Measurements from ENCODE around the gene CHN1.

The CHN1 gene

DNA sequence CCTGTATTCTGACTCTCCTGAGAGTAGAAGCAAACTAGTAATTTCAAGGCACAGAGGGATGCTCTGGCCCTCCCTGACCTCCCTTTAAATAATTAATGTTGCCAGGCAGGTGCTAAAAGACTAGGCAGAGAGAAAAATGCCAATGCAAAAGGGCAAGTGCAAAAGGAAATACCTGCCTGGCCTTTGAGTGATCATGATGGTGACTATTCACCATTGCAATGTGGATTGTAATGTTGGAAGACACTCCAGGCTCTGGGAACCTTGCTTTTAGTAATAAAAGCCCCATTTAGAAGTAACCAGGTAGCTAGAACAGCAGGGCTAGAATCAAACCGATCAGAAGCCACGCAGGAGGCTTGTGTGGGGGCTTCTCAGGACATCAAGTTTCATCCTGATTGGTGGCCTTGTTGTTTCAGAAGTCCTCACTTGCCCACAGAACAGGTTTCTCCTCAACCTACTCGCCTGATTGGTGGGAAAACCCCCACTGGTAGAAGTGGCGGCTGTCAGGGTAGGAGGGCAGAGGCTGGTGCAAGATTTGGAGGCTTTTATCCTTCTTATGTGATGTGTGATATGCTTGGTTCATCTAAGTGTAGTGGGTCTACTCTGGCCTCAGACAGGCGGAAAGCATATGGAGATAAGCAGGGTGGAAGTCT, 224.9 kb downstream of the CHN1 start:
- no peak for DNase-seq

- no peak for DNase-seq
Measured at GRCh38 chr2:174779361-174779928, 225.7 kb downstream of the CHN1 start.

DNA sequence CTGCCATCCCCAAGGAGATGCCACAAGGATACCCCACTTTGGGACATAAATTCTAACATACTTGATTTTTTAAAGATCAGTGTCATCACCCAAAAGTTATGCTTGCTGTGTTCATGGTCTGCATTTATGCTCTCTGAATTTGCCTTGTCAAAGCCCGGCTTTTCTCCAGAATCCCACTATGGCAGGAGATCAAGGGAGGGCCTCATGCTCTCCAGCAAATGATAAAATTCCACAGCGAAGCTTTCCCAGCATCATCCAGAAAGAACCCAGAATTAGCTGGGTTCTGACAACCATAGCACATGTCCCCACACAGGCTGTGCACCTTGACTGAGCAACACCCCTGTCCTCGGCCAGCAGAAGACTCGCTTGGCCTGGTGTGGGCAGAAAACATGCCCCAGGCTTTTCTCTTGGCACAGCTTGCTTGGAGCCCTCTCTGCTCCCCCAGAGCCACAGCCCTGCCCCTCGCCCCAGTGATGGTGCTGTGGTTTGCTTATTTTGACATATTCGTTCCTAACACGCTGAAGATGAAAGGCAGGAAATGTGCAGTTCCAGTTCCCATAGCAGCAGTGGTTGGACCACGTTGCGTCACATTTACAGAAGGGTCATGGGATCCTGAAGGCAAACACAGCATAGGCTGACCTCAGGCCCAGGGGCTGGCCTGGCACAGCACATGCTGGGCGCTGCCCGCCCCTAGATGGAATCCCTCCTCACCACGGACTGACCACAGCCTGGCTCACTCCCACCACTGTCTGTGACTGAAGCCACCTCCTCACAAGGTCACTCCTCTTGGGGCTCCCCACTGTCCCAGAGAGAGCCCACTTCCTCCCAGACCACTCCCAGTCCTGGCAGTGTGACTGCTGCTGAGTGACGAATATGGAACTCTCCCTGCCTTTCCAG, 226.8 kb downstream of the CHN1 start:
- DNase-seq = peak in 3 of 4 experiments; percentile 5 to 25 (median 22)

DNA sequence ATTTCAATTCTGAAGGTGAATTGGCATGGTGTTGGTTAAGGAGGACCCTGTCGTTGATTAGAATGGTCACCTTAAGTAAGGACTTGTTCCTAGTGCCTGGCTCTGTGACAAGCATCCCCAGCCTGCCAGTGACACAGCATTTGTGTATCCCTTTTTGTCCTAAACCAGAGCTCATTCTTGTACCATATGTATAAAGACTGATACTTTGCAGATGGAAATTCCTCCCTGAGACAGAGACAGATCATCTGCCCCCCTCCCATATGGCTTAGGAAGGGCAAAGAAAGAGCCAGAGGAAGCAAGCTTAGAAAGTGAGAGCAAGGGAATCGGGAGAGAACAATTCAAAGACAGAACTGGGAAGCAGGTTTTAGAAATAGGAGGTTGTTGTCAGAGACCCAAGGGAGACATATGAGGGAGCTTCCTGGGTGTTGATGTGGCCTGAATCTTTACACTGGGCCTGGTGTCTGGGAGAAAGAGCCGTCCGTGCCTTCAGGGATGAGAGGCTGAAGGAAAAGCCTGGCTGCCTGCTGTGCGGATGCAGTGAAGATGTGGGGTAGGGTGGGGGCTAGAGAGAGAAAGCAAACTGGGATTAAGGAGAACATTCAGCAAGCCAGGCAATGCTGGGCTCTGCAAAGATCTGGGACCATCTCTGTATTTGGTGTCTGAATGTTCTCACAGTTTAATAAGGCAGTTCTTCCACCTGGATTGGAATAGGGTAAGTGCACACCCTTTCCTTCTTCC, 227.7 kb downstream of the CHN1 start:
- DNase-seq = no peak

DNA sequence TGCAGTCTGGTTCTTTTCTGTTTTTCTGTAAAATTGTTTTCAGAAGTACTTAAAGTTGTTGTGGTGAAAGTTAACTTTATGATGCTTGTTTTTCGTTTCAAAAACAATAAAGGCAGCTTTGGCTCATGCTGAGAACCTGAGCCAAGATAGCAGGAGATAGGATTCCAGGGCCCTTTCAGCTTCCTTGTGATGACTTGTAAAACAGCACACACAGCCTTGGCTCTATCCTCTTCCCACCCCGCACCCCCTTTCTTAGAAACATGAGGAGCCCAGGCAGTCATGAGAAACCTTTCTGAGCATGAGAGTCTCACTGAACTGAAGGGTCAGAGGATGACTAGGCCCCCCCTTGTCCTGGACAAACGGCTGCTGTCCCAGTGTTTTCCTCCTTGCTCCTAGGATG, 228.5 kb downstream of the CHN1 start:
- no peak for DNase-seq

GRCh38 chr2:174776223-174776622, 229.0 kb downstream of the CHN1 start:
- DNase-seq = no peak

- DNase-seq = no peak
Measured at GRCh38 chr2:174775571-174775980, 229.6 kb downstream of the CHN1 start.

DNA sequence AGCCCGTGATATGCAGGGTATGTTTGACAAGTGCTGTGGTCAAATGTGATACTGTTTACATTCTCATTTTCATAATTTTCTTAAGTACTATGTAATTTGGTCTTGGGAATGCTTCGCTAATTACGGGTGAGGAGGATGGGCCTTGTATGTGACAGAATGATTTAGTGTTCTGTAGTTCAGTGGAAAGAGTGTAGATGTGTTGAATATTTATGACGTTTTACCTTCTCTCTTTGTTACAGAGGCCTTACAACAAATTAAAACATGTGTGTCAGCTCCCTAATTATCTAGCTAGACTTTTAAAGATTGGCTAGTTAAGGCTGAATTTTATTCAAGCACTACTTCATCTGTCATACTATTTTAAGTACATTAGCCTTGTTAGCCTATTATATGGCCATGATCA, 230.3 kb downstream of the CHN1 start:
- DNase-seq = no peak

GRCh38 chr2:174773215-174773614, 232.0 kb downstream of the CHN1 start:
- no peak for DNase-seq

DNA sequence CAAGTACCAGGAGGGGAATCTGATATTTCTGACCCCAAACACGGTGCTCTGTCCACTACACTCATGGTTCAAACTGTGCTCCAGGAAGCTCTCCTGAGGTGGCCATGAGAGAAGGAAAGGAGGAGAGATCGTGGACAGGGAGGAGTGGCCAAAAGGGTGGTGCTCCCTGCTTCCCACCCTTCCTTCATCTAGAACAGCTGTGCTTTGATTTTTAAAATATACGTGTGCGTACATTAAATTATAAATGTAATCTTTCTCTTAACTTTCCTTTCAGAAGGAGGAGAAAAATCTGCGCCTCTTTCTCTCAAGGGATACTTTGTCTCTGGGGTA, 232.7 kb downstream of the CHN1 start:
- no peak for DNase-seq

DNA sequence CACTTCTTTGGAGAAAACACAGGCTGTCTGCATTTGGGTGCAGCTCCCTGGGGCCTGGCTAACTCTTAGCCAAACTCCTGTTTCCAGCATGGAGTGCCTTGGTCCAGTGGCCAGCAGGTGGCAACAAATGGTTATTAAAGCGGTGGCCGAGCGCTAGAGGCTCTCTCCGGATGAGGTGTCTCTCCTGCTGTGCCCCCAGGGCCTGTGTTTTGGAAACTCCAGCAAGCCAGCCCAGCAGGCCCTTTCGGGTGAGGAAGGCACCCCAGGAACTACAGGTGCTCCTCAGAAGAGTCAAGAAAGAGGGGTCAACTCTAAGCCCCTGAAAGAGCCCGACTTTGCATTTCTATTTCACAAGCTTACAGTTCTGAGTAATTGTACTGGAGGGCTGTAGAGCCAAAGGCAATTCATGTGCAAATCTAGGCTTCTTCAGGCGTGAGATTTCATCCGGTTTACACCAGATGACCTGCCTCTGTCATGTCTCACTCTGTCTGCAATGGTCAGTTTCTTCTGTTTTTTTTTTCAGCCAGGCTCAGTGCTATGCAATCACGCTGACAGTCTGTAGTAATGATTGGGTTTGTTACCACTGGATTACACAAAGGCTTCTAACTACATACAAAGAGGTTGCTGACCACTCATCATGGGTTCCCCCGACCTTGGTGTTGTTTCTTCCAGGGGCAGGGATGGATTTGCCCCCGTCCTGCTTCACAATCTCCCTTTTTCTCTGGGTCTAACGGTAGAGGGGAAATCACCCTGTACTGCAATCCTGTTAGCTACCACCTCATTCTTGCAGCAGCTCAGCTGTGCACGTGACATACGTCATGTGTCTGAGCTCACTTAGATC, 233.3 kb downstream of the CHN1 start:
- DNase-seq = no peak

DNA sequence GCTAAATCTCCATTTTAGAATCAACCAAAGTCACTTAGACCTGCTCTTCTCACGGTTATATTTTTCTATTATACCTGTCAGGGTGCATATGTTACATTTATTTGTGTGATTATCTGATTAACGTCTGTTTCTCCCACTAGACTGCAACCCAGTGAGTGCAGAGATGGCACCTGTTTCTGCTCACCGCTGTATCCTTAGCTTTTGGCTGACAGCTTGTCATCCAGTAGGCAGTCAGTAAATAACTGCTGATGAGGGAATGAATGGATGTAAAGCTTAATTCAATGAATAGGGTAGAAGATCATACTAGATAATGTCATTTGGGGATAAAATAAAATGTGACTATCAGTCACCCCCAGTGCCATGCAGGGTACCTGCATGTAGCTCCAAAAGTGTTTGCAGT, 234.0 kb downstream of the CHN1 start:
- DNase-seq = no peak

DNA sequence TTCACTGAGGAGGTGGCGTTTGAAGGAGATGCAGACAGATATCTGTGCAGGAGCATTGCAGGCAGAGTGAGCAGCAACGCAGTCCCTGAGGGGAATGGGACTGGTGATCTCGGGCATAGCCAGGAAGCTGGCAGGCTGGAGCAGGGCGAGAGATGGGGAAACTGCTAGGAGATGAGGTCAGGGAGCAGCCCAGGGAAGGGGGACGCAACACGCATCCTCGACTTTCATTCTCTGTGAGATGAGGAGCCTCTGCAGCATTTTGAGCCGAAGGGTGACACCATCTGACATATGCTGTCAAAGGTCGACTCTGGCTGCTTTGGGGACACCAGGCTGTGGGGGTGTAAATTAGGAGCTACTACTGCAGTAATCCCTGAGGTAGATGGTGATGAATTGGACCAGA, 236.6 kb downstream of the CHN1 start:
- no peak for DNase-seq

DNA sequence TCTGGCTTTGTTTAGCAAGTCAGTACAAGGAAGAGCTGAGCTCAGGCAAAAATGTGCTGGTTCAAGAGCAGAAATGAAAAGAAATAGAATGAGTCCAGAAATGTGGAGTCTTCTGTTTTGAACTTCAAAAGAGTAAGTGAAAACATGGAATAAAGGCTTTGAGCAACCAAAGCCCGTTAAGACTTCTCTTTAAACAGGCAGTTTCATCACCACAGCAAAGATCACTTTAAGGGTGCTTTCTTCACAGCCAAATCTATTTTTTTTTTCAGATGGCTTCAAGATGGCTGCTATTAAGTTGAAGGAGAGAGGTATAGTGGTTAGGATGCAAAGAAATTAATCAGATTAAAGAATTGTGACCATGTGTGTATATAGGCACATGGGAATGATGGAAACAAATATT, 238.9 kb downstream of the CHN1 start:
- no peak for DNase-seq

GRCh38 chr2:174765576-174765975, 239.6 kb downstream of the CHN1 start:
- DNase-seq = no peak

DNA sequence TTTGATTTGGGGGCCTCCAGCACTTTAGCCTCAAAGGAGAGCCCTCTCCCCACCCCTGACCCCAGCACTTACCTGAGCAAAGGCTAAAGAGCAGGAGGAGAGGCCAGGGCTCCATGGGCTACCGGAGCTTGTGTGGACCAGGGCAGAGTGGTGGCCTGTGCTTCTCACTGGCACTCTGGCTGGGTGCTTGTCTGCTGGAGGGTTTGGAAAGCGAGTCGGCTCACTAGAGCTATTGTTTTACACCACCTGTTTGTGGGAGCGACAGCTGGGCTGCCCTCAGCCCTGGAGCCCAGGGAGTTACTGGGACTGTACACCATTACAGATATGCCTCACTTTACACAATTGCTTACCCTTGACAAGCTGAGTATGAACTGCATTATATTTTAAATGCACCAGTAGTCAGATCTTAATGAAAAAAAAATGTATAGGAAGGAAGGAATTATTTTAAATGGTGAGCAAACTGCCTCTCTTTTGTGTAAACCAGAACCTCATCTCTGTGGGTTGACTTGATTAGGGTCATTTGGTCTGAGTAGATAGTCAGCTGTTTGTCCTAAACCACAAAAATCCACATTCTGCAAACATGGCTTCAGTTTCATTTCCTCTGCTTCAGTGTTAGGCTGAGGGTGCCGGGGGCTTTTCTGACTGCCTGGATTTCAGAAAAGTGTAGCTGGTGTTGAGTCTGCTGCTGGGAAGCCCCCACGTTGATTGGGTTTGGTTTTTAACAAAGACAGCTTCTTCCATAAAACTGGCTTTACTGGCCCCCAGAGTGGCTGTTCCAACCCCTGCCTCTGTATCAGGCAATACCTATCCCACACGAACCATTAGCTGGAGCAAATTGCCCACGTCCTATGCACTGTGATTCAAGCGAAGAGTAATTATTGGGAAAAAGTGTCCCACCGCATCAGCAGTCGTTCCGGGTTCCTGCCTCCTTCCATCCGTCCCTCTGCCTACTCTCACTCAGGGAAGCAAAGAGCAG, 240.6 kb downstream of the CHN1 start, which contains the start of gene CHRNA1:
Gene CHRNA1, minus strand, starts transcription at position 193 of the 976 bp plus-strand sequence. Its CDS starts 78 bp downstream, at position 115.
- DNase-seq = no peak

DNA sequence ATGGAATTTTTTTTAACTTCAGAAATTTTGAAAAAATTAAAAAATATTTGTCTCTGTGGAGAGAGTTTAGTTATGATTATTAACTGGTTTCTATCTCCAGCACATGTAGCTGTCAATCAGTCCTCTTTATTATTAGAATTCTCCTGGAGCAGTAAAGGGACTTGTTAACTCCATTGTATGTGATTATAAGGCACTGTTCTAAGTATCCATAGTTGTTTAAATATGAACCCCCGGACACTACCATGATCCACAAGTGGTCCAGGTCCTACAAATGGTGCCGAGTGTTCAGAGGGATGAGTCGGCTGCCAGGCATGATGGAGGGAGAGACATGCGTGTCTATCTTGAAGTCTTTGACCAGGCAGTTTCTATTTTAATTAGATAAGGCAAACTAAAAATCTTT, 241.4 kb downstream of the CHN1 start:
- no peak for DNase-seq

GRCh38 chr2:174762464-174762863, 242.7 kb downstream of the CHN1 start:
- DNase-seq = no peak

DNA sequence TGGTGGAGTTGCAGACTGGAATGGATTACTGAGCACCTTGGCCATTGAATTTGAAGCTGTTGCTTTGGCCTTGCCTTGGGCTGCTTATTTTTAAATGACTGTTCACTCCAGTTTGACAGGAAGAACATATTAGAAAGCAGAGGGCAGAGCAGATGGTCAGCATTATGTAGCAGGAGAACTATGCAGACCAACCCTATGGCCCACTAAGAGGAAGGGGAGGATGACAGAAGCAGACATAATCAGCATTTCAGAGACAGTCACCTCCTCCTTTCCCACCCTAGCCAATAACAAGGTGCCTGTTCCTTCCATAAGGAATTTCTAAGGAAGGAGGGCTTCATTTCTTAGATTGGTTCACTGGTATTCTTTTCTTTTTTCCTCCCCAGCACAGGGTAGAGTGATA, 243.3 kb downstream of the CHN1 start:
- DNase-seq = no peak

- DNase-seq = no peak
Measured at GRCh38 chr2:174760845-174761473, 244.2 kb downstream of the CHN1 start.

All from activated CD4-positive, CD25-positive, alpha-beta regulatory T cell (primary cell).